ENCODE data around the gene TDP1.
"Not testable (repeated sequence)": the region's sequence is repeated elsewhere in the genome, so short reads cannot be mapped to it uniquely, and the experiment has no call there.

TDP1 gene

DNA sequence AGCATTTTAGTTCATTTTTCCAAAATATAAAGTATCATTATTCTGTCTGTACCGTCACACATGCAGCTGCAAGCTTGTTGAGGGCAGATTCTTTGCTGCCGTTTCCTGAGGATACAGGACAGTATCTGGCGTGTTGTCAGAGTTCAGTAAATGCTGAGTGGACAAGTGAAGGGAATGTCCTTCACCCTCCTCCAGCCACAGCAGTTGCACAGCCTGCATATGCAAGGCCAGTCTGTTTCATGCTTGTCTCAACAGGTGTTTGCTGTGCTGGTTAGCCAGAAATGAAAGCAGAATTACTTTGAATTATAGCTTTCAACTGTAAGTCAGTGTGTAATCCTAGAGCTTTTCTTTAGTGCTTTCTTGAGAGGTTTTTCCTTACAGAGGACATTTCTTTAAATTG lies 36.5 kb downstream of the TDP1 start:
- DNase-seq = no peak

DNA sequence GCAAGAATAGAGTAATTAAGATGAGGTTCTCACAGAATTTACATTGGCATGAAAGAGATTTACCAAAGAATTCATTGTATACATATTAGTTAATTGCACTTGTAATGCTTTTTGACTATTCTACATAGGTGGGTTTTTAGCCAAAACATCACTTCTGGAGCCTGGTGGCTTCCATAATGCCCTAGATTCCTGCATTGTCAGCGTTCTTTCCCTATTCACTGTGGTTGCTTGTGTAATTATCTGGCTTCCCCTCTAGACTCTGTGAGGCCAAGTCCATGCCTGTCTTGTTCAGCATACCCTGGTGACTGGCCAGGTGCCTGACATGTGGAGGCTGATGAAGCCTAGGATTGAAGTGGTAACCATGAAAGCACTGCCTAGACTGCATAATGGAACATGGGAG lies 41.2 kb downstream of the TDP1 start:
- DNase-seq = no peak

DNA sequence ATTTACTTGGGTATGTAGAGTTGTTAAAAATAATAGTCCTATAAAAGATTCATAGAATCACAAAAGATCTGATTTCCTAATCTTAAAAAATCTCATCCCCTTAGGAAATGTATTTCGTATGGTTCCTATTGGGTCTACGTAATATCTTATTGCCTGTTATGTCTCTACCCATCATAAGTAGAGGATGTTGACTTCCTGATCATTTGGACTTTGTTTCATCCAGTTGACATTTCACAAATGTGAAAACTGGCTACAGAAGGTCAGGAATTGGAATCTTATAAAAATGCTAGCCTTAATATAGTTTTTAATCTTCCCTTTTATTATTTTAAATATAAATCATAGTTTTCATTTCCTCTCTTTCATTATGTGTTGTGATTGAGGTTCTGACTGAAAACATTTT lies 45.2 kb downstream of the TDP1 start:
- no peak for DNase-seq

DNA sequence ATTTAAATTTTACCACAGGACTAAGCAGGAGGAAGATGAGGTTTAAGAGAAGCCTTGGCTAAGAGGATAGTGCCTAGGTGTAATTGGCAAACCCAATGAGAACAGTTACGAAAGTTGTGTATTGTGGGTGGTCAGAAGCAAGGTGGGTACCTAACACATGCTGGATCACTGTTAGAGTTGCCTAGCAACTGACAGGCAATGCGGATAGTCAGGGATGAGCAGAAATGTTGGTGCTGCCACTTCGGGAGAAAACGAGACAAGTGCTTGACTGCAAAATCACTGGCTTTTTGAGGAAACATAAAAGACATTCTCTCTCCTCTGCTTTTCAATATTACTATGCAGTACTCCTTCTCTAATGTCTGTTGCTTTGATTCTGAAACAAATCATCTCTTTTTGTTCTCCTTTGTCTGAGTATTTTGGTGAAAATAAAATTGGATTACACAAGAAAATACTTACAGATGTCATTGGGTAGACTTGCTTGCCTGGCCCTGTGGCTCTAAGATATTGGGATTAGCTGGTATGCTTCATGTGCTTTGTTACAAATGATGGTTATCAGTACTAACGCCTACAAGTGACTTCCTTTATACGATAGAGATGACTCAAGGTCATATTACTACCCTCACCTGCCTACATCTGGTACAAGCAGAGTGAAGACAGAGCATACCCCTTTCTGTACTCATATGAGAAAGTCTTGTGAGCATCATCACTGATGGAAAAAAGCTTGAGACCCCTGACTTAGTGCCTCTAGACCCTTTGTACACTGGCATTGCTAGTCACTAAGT lies 48.0 kb downstream of the TDP1 start:
- DNase-seq = no peak

DNA sequence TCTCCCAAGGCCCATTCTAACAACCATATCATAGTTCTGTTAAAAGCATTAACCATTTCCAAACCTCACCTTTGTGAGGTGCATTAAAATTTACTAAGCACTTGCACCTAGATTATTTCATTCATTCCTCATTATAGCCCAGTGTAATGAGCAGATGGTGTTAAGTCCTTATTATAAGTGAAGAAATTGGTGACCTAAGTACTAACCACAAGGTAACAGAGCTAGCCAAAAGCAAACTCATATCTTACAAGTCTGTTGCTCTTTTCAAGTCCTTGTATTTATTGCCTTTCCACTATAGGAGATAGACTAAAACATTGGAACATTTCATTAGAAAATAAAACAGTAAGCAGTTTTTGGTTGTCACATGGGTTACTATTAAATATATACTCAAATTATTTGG lies 49.7 kb downstream of the TDP1 start:
- no peak for DNase-seq

DNA sequence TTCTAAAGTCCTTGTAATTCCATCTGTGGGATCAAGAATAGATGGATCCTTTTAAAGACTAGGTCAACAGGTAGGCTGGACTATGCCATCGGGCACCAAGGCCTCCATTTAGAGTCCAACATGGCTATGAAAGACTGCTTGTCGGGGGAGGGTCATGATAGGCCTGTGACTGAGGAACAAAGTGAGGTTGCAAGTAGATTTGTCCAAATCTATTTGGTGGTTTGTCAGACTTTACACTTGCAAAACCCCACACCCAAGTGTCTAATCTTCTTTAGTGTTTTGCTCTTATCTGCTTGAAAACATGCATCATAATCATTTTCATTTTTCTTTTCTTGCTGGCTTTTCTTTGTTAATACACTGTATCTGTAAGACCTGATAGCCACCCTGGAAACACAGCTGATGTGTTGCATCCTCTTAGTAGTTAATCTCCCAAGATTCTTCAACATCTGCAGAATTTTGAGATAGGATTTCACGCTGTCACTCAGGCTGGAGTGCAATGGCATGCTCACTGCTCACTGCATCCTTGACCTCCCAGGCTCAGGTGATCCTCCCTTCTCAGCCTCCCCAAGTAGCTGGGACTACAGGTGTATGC lies 50.3 kb downstream of the TDP1 start:
- no peak for DNase-seq

DNA sequence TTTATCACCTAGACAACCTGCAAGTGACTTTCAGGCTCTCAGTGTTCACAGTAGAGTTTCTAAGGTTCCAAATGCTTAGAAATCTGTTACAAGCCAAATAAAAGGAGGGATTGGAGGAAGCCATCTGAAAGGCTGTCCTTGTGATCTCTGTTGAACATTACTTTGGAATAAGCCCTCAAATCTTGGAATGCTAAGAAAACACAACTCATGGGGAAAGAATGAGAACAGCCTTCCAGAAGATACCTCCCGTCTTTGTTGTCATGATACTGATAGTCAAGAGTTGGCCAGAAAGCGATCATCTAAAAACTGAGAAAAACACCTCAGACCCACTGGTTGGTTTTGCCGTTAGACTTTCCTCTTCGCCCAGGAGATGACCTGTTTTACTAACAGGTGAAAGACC lies 61.6 kb downstream of the TDP1 start:
- no peak for DNase-seq

DNA sequence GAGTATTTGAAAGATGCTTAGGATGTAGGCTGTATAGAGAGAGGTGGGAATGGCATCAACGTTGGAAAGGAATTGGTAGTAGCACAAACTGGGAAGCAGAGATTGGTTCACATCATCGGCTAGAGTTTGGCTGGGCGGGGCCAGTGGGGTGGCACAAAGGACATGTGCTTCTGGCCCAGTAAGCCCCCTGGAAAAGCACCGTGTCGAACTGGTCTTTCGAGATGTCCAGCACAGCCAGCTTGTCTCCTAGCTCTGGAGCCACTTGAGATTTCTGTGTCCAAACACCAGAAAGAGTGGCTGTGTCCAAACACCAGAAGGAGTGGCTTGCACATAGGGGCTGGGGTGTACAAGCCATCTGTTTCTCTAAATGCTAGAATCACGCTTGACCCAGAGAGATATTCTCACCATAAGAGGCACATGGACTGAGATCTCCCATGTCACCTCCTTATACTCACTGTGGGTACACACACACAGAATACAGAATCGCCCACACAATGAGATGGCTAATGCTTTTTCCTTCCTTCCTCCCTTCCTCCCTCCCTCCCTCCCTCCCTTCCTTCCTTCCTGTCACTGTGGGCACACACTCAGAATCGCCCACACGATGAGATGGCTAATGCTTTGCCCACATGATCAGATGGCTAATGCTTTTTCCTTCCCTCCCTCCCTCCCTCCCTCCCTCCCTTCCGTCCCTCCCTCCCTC lies 64.2 kb downstream of the TDP1 start:
- DNase-seq = no peak

DNA sequence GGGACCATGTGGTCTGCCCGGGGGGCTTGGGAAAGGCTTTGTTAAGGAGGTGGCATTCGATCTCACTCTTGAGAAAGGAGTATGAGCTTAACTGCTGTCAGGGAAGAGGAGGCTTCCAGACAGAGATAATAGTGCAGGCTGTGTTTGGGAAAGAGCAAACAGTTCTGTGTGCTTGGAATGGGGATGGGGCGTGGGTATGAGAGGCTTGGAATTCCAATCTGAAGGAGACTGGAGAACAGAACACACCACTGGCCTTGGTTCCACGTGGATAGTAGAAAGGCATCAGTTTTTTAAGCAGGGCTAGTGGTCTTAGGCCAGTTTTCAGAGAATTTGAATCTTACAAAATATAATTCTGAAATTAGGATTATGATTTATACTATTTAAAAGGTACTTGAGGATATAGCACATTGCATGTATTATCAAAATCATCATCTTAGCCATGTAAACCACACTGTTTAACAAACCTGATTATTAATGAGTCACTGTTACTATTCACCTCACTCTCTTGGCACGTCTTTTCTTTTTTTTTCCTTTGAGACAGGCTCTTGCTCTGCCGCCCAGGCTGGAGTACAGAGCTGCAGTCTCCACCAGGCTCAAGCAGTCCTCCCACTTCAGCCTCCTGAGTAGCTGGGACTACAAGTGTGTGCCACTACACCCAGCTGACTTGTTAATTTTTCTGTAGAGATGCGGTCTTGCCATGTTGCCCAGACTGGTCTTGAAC lies 67.6 kb downstream of the TDP1 start:
- no peak for DNase-seq

DNA sequence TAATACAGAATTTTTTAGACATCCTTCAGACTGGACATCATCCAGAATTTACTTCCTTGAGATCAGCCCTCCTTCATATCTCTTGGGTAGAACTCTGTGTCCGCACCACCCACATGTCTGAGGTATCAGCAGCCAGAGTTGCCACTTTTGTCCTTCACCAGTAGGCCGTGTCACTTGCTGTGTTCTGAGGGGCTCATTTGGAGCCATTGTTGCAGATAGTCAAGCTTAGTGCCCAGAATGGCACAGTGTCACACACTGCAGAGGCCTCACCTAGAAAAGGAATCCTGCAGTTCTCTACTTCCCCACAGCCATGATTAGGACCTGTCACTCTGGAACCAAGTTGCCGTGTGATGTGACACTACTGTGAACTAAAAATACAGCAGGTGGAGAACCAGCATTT lies 69.2 kb downstream of the TDP1 start:
- DNase-seq = no peak

DNA sequence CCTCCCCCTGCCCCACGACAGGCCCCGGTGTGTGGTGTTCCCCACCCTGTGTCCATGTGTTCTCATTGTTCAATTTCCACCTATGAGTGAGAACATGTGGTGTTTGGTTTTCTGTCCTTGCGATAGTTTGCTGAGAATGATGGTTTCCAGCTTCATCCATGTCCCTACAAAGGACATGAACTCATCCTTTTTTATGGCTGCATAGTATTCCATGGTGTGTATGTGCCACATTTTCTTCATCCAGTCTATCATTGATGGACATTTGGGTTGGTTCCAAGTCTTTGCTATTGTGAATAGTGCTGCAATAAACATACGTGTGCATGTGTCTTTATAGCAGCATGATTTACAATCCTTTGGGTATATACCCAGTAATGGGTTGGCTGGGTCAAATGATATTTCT lies 70.9 kb downstream of the TDP1 start:
- DNase-seq = not testable (repeated sequence)

DNA sequence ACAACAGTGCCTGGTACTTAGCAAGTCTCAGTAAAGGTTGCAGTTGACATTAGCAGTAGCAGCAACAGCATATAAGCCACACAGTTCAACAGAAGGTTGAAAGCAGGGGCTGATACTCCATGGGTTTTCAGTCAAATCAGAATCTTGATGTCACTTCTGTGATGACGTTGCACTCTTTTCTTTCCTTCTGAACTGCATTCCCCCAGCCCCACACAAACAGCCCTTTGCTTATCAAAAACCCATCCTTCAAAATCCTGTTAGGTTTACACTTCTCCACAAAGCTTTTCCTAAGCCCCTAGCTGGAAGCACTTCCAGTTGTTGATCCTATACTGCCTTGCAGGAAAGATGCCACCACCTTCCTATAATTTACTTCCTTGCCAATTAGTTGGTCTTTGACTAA lies 72.1 kb downstream of the TDP1 start:
- no peak for DNase-seq

DNA sequence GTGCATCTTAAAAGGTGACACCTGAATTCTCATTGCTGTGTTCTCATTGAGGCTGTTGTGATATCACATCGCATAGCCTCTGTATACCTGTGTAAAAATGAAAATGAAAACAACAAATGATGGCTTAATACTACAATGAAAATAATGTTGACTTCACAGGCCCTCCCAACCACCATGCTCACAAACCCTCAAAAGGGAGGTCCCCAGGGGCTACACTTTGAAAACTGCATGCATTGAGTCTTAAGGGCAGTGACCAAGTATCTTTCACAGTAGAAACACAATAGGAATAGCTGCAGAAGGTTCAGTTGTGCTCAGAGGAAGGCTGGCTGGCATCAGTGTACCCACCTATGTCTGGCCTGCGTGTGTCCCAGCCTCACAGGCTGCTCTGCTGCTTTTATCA lies 78.4 kb downstream of the TDP1 start:
- DNase-seq = no peak

DNA sequence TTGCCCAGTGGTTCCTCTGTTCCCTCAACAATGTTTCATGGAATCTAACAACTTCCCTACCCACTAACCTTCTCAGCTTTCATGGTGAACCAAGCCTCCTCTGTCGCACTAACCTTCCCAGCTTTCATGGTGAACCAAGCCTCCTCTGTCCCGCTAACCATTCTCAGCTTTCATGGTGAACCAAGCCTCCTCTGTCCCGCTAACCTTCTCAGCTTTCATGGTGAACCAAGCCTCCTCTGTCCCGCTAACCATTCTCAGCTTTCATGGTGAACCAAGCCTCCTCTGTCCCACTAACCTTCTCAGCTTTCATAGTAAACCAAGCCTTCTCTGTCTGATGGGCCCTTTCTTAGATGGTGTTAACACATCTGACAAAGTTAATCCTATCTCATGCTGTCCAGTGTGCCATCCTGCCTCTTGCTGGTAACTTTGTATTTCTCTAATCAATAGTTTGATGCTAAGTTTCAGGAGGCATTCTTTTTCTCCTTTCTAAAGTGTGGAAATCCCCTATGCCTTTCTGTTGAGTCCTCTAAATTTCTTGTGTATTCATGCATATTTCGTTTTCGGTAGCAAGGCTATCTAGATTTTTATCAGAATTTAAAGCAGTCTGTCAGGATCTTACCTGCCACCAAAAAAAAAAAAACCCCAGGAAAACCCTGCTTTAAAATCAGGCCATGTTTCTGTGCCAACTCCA lies 79.3 kb downstream of the TDP1 start:
- DNase-seq = no peak

DNA sequence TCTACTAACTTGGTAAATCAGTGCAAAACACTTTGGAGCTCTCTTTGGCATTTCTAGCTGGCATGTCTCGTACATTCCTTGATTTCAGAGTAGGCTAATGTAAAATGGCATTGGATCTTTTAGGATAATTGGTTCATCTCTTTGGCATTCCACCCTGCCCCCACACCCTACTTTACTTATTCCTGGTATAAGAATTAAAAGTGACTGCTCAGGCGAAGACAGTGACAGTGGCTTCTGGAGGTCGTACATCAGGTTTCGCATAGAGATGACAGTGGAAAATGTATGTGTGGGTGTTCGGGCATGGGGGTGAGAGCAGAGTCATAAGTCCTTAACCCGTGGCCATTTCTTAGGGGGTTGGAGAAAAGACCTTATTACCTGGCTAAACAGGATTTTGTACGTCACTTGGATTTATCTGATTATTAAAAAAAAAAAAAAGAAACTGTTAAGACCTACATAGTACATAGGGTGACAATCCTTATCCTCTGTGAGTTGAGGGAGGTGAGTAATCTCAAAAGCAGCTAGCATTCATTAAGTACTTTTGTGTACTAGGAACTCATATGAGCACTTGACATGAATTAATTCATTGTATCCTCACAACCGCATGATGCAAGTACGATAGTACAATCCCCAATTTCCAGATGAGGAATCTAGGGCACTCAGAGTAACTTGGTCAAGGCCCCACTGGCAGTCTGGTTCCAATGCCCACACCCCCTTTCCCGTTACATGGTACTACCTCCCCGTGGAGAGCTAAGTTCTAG lies 83.7 kb downstream of the TDP1 start:
- no peak for DNase-seq

DNA sequence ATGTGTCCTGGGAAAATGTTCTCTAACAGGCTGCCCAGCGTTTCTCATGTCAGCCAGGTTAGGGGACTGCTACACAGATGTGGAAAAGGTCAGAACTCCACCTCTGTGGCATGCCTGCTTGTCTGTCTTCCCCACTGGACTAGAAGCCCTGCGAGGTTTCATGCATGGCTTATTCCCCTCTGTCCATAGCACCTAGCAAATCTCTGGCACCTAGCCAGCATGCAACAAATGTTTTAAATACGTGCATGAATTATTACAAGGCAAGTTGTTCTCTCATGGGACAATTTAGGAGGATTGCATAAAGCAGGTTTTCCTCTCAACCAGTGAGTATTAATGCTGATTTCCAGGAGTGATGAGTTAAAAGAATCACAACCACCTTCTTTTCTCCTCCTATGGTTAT lies 84.7 kb downstream of the TDP1 start:
- no peak for DNase-seq

DNA sequence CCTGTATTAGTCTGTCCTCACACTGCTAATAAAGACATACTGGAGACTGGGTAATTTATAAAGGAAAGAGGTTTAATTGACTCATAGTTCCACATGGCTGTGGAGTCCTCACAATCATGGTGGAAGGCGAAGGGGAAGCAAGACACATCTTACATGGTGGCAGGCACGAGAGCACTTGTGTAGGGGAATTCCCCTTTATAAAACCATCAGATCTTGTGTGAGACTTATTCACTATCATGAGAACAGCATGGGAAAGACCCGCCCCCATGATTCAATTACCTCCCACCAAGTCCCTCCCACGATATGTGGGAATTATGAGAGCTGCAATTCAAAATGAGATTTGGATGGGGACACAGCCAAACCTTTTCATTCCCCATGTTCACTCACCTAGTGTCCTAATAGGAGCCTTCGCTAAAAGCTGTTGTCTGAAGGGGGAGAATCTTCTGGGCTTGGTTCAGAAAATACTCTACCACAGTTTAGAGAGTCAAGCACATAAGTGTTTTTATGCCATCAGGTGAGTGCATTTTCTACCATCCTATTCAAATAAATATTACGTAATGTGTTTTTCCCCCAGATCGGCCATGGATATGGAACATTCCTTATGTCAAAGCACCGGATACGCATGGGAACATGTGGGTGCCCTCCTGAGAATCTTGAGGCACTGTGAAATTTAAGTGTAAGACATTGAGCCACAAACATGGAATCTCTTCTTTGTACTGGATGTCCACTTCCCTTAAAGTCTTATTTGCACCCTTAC lies 86.9 kb downstream of the TDP1 start:
- DNase-seq = no peak

DNA sequence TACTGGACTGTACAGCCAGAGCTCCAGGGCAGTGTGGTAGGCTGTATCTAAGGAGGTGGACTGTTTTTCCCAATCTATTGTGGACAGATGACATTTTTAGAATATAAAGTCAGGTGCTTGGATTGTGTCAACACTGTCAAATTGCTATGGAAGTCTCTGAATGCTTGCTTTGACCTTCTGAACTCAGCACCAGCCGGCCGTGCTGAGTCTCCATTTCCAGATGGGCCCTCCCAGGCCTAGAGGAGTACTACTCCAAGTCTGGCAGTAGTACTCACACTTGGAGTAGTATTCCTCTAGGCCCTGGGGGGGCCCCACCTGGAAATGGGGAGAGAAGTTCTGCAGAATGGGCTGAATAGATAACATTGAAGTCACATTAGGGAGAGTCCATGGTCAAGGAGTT lies 89.9 kb downstream of the TDP1 start:
- DNase-seq = no peak

DNA sequence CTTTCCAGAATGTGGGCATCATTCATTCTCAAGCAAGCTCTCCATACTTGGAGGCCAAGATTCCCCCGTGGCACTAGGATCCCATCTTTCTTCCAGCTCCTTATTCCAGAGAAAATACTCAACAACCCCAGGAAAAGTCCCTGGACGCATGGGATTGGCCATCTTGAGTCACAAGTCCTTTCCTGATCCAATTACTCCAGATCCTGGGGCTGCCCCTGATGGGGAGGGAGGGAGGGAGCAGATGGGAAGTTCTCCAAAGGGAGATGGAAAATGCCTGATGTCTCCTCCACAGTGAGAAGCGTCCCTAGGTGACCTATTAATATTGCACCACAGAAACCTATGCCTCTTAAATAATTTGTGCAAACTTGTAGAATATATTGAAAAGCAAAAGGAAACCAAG lies 93.7 kb downstream of the TDP1 start:
- DNase-seq = no peak

DNA sequence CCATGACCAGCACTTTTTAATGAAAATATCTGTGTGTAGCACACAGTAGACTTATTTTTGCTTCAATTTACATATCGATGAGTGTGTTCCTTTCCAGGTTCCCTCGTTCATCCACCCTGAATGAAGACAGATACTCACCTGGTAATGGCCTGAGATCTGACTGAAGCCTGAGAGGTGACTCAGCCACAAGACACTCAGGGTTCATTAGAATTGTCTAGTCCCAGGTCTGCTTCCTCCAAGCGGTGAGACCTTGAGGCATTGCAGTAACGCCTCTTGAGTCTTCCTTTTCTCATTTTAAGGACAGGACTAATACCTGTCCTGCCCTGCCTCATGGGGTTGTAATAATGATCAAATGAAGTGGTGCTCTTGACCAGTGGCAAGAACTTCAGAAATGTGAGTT lies 94.5 kb downstream of the TDP1 start:
- DNase-seq = no peak

DNA sequence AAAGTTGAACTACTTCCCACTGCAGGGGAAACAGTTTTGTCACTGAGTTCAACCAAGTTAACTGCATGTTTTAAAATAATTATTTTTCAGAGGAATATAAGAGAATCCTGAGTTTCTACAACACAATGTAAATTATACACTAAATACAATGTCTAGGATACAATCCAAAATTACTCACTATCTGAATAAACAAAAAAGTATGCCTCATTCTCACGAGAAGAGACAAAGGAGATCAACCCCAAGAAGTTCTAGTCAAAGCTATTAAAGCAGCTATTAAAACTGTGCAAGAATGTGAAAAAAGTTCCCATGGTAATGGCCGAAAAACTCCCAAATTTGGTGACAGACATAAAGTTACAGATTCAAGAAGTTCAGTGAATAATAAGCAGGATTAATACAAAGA lies 97.3 kb downstream of the TDP1 start:
- no peak for DNase-seq

DNA sequence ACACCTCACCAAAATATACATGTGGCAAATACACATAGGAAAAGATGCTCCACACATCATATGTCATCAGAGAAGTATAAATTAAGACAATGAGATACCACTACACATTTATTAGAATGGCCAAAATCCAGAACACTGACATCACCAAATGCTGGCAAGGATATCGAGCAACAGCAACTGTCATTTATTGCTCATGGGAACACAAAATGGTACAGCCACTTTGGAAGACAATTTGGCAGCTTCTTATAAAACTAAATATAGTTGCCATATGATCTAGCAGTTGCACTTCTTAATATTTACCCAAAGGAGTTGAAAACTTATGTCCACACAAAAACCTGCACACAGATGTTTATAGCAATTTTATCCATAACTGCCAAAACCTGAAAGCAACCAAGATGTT lies 99.1 kb downstream of the TDP1 start:
- DNase-seq = no peak

Measured in effector CD8-positive, alpha-beta T cell (primary cell).